ENCODE results near the gene FAM168A. TPM values are rescaled to one million over a fixed set of nuclear protein-coding genes. Genes with fewer than 3 reads are reported as not detected.

FAM168A gene
- total RNA-seq, 2 donors from 2014 or later: 15.2 to 17.2 TPM

DNA sequence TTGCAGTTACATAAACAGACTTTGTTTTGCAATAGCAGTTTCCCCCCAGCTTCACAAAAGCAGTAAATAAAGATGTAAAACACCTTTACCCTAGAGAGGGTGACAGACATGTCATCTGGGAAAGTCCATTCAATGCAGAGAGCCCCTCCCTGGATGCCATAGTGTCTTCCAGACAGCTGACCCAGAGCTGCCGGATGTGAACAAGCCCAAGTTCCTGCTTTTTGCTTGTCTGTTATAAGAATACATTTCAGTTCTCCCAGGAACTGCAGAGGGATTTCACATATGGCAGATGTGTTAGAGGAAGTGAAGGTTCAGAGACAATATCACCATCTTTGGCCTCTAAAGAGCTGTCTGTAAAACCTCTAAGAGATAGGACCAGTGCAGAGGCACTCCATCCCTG, 172.8 kb downstream of the FAM168A start:
- Mint-ChIP-seq H3K9me3 (no peaks in the 10 kb centered on the region), H3K27me3 (no peaks in the 10 kb centered on the region), H3K27ac (no peak overlapping the region), H3K4me3 (no peak overlapping the region), H3K36me3 (no peaks in the 10 kb centered on the region), H3K4me1 (ENCODE audit: low read depth in 2 of 2) (peaks cover 0 to 6% of the 10 kb centered on the region in 2 donors)
- DNase-seq (ENCODE audit: low spot score) (no peak), ATAC-seq (no peak)

DNA sequence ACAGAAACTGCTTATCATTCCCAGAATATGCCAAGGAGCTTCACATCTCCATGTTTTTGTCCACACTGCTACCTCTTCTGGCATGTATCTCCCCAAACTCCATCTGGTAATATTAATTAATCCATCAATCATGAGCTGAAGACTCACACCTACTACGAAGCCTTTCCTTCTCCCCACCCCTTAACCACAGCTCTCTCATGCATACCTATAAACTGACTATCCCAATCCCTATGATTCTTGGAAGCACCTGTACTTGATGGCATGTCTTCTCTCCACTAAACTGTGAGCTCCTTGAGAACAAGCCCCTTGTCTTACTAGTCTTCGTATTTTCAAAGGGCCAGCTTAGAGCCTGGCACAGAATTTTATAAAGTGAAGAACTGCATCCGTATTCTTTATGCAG, 174.4 kb downstream of the FAM168A start:
- DNase-seq (ENCODE audit: low spot score) (no peak), ATAC-seq (no peak)
- H3K4me1 Mint-ChIP-seq (ENCODE audit: low read depth in 2 of 2): peaks cover 0 to 3% of the 10 kb centered on the region in 2 donors
- H3K27me3 Mint-ChIP-seq: no peaks in the 10 kb centered on the region
- no peak overlapping the region for H3K4me3 Mint-ChIP-seq
- no peaks in the 10 kb centered on the region for H3K9me3 Mint-ChIP-seq
- H3K27ac Mint-ChIP-seq: no peak overlapping the region
- H3K36me3 Mint-ChIP-seq: no peaks in the 10 kb centered on the region

DNA sequence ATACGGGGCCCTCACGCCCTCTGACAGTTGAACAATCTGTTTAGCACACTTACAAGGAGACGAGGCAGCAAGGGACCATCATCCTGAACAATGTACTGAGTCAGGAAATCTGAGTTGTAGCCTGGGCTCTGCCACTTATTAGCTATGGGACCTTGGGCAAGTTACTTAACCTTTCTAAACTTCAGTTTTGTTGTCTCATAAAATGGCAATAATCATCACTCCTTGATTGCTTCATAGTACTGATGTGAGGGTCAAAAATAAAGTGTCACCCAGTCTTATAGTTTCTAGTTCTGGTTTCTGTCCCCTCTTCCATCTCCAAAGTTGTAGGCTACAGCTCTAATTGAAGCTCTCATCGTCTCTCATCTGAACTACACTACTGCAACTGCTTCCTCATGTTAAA, 175.0 kb downstream of the FAM168A start:
- ATAC-seq: no peak
- peaks cover 0 to 3% of the 10 kb centered on the region in 2 donors for H3K4me1 Mint-ChIP-seq (ENCODE audit: low read depth in 2 of 2)
- no peaks in the 10 kb centered on the region for H3K27me3 Mint-ChIP-seq
- H3K4me3 Mint-ChIP-seq: no peak overlapping the region
- DNase-seq (ENCODE audit: low spot score): no peak
- no peaks in the 10 kb centered on the region for H3K9me3 Mint-ChIP-seq
- H3K36me3 Mint-ChIP-seq: no peaks in the 10 kb centered on the region
- no peak overlapping the region for H3K27ac Mint-ChIP-seq

DNA sequence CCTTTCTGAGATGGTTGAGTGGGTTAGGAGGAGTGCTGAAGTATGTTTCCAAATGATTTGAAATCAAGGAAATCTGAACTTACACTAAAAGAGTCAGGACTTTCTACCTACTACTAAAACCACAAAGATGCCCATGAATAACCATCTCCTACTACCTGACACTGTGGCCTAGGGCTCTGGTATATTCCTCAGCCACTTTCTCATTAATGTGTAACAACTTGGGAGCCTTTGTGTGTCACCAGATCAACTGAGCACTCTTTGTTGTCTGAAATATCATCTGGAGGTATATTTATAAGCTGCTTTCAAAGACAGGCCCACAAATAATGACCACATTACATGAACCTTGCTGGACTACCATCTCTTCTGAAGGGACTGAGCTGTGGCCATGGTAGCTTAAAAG, 177.8 kb downstream of the FAM168A start:
- Mint-ChIP-seq H3K9me3 (no peaks in the 10 kb centered on the region), H3K4me3 (no peak overlapping the region), H3K4me1 (ENCODE audit: low read depth in 2 of 2) (peaks cover 11 to 12% of the 10 kb centered on the region in 2 donors), H3K27ac (no peak overlapping the region), H3K27me3 (no peaks in the 10 kb centered on the region), H3K36me3 (no peaks in the 10 kb centered on the region)
- ATAC-seq: no peak
- DNase-seq (ENCODE audit: low spot score): no peak

DNA sequence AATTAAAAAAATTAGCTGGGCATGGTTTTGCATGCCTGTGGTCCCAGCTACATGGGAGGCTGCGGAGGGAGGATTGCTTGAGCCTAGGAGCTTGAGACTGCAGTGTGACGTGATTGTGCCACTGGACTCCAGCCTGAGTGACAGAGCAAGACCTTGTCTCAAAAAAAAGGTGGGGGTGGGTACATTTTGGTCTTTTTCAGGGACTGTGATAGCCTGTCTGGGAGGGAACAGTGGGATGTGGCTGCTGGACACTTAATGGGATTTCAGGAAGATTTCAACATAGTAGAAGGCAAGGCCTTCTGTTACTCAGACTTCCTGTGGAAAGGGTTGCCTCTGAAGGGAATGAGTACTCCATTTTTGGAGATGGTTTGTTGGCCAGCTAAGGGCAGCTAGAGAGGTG, 181.1 kb downstream of the FAM168A start:
- H3K27me3 Mint-ChIP-seq: no peaks in the 10 kb centered on the region
- H3K27ac Mint-ChIP-seq: no peak overlapping the region
- ATAC-seq: no peak

DNA sequence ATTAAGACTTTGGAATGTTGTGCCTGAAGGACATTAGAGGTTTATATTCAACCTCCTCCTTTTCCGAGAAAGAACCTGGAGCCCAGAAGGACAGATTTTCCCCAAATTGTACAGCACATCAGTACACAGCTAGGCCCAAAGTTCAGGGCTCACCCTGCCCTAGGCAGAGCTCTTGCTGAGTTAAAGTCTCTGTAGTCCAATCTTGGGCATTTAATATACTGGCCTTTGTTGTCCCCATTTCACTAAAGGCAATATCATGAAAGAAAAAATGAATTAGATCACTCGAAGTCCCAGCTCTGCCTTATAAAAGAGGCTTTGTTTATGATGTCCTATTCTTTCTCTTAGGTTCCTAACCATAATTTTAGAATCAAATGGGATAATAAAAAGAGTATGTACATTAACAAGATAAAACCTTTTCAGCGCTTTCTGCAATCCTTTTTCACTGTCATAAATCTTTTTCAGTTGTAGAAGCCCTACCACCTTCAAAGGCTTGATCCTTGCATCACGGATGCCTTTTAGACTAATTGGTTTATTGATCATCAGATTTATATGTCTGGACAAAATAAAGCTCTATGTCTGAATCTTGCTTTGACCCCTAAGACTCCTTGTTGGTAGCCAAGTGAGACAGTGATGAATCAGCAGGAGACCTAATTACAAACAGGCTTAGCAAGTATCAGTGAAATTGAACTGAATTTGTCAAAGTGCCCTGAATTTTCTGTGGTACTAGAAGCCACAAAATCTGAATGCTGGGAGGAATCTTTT, 181.9 kb downstream of the FAM168A start:
- Mint-ChIP-seq H3K4me3 (no peak overlapping the region), H3K36me3 (no peaks in the 10 kb centered on the region), H3K27me3 (no peaks in the 10 kb centered on the region), H3K4me1 (ENCODE audit: low read depth in 2 of 2) (peaks cover 16 to 17% of the 10 kb centered on the region in 2 donors), H3K9me3 (no peaks in the 10 kb centered on the region), H3K27ac (no peak overlapping the region)
- ATAC-seq (no peak), DNase-seq (ENCODE audit: low spot score) (no peak)

More for the DNA sequence above, 181.1 kb downstream of the FAM168A start:
- H3K4me3 Mint-ChIP-seq: no peak overlapping the region
- H3K36me3 Mint-ChIP-seq: no peaks in the 10 kb centered on the region
- DNase-seq (ENCODE audit: low spot score): no peak
- no peaks in the 10 kb centered on the region for H3K9me3 Mint-ChIP-seq
- H3K4me1 Mint-ChIP-seq (ENCODE audit: low read depth in 2 of 2): peaks cover 16 to 17% of the 10 kb centered on the region in 2 donors

DNA sequence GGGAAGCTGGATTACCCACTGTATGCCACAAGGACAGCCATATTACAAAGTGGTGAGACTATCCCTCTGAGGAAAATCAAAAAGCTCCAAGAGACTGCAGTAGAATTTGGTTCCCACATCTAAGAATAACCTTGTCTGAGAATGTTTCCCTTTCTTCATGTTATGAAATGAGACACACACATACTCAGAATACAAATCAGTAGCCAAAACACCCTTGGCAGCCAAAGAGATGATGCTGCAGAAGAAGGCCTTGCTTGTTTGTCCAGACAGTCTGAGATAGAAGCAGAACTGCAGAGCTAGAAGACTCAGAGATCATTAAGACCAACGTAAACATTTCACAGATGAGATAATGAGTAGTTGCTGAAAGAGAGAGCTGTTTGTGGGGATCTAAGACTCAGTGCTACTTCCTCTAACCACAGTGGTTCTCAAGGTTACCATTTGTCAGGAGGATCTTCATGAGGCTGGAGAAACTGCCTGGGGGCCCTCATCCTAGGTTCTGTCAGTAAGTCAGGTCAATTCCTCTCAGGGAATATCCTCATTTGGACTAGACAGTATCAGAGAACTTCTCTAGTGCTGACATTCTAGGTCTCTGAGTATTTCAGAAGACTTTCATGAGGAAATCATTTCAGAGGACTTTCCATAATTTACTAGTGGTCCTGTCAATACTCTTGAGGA, 182.8 kb downstream of the FAM168A start:
- H3K4me3 Mint-ChIP-seq: no peak overlapping the region
- peaks cover 16 to 17% of the 10 kb centered on the region in 2 donors for H3K4me1 Mint-ChIP-seq (ENCODE audit: low read depth in 2 of 2)
- no peak overlapping the region for H3K27ac Mint-ChIP-seq
- H3K27me3 Mint-ChIP-seq: no peaks in the 10 kb centered on the region
- DNase-seq (ENCODE audit: low spot score) (no peak), ATAC-seq (peak; percentile 65 to 74)
- no peaks in the 10 kb centered on the region for H3K9me3 Mint-ChIP-seq
- no peaks in the 10 kb centered on the region for H3K36me3 Mint-ChIP-seq

DNA sequence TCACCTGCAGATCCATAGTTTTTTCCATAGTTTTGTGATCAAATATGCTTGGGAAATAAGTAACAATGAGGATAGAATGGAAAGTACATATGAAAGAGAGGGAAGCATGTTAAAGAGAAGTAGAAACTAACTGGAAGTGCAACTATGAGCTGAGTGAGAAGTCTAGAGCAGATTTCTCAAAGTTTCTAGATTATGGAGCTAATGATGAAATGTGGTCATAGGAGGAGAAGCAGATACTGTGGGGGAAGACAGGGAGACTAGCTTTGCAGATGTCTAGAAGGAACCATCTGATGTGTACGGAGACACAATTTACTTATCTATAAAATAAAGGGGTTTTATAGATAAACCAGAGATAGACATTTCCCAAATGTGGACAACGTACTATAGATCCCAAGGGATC, 184.7 kb downstream of the FAM168A start:
- Mint-ChIP-seq H3K9me3 (no peaks in the 10 kb centered on the region), H3K36me3 (peaks cover 6% of the 10 kb centered on the region), H3K27me3 (no peaks in the 10 kb centered on the region), H3K4me3 (no peak overlapping the region), H3K4me1 (ENCODE audit: low read depth in 2 of 2) (peaks cover 16 to 21% of the 10 kb centered on the region in 2 donors), H3K27ac (no peak overlapping the region)
- DNase-seq (ENCODE audit: low spot score): no peak
- no peak for ATAC-seq

DNA sequence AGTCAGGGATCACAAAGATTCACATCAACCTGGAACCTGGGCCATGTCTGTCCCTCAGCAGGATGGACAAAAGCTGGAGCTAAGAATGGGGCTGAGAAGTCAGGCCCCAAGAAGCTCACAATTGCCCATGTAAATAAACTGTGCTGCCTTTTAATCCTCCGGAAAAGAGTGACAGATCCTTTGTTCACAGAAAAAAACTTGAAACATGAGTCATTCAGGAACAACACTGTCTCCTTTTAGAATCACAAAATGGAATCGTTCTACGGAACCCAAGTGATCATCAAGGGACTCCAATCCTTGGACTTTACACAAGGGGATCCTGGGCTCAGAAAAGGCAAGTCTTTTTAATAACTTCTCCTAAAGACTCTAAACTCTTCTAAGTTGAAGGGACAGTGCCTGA, 185.6 kb downstream of the FAM168A start:
- Mint-ChIP-seq H3K27ac (no peak overlapping the region), H3K9me3 (no peaks in the 10 kb centered on the region), H3K4me3 (no peak overlapping the region), H3K27me3 (no peaks in the 10 kb centered on the region), H3K4me1 (ENCODE audit: low read depth in 2 of 2) (peaks cover 16 to 21% of the 10 kb centered on the region in 2 donors), H3K36me3 (peaks cover 6% of the 10 kb centered on the region)
- DNase-seq (ENCODE audit: low spot score) (no peak), ATAC-seq (no peak)

DNA sequence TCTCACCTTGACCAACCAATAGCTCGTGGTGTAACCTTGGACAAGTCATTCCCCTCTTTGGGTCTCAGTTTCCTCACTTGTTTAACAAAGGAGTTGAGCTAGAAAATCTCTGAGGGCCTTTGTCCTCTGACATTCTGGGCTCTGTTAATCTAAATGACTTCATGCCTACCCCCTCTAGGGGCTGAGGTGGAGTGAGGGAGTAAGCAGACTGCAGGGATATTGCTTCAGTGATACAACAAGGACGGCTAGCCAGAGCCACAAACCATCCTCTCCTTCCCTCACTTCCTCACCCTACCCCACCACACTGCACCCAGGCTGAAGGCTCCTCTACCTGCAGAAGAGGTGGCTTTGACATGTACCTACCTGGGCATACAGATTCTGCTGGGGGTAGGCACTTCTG, 186.9 kb downstream of the FAM168A start:
- H3K27me3 Mint-ChIP-seq: no peaks in the 10 kb centered on the region
- peaks cover 10 to 17% of the 10 kb centered on the region in 2 donors for H3K4me1 Mint-ChIP-seq (ENCODE audit: low read depth in 2 of 2)
- H3K36me3 Mint-ChIP-seq: peaks cover 6% of the 10 kb centered on the region
- no peak overlapping the region for H3K27ac Mint-ChIP-seq
- no peaks in the 10 kb centered on the region for H3K9me3 Mint-ChIP-seq
- no peak for ATAC-seq
- no peak for DNase-seq (ENCODE audit: low spot score)
- H3K4me3 Mint-ChIP-seq: no peak overlapping the region

DNA sequence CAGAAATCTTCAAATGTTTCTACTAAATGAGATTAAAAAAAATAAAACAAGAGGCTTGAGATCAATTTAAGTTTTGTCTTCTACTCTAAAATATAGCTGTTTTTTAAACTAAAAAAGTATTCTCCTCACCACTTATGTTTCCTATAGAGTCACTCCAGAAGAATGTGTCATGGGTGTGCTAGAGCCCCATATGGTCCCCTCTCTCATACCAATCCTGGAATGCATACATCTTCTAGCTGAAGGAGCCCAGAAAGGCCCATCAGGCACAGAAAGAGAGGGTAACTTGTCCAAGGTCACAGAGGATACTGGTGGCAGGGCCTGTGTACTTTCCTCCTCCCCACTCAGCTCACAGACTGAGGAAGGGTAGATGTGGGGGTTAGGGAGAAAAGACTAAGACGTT, 187.3 kb downstream of the FAM168A start:
- ATAC-seq (no peak), DNase-seq (ENCODE audit: low spot score) (no peak)
- Mint-ChIP-seq H3K4me3 (no peak overlapping the region), H3K27ac (no peak overlapping the region), H3K9me3 (no peaks in the 10 kb centered on the region), H3K36me3 (peaks cover 6% of the 10 kb centered on the region), H3K27me3 (no peaks in the 10 kb centered on the region), H3K4me1 (ENCODE audit: low read depth in 2 of 2) (peaks cover 8 to 15% of the 10 kb centered on the region in 2 donors)

DNA sequence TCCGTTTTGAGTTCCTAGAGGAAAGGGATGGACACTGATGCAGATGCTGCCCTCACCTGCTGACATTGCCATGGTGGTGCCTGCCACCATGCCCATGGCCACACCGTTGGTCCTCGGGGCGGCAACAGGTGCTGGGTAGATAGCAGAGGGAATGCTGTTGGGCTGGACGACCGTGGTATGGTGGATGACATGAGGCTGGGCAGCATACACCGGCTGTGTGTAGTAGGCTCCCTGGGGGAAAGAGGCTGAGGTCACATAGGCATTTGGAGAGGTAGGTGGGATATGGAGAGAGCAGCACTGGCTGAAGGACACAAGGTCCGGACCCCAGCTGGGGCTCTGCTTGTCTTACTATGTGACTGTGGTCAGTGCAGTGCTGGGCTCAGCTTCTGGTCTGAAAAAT, 188.5 kb downstream of the FAM168A start:
- Mint-ChIP-seq H3K36me3 (peaks cover 6% of the 10 kb centered on the region), H3K4me3 (no peak overlapping the region), H3K4me1 (ENCODE audit: low read depth in 2 of 2) (peaks cover 0 to 9% of the 10 kb centered on the region in 2 donors), H3K9me3 (no peaks in the 10 kb centered on the region), H3K27me3 (no peaks in the 10 kb centered on the region), H3K27ac (no peak overlapping the region)
- ATAC-seq (no peak), DNase-seq (ENCODE audit: low spot score) (no peak)

DNA sequence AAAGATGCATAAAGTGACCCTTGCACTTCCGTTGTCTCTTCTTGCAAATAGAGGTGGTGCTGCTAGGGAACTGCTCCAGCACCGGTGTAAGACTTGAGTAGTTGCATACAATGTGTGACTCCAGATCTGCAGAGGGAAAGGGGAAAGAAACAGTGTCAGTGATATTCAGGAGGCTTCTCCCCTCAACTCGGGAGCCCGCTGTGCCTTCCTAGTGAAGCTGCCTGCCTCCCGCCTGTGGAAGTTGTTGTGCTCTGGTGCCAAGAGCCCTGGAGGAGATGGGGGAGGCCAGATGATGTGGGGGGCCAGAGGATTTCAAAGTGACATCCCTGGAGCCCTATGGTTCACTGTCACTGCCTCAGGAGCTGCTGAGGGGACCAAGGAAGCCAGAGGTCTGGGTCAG, 191.3 kb downstream of the FAM168A start:
- Mint-ChIP-seq H3K4me1 (ENCODE audit: low read depth in 2 of 2) (peaks cover 0 to 4% of the 10 kb centered on the region in 2 donors), H3K4me3 (no peak overlapping the region), H3K27me3 (no peaks in the 10 kb centered on the region), H3K36me3 (peaks cover 6% of the 10 kb centered on the region), H3K27ac (no peak overlapping the region), H3K9me3 (no peaks in the 10 kb centered on the region)
- DNase-seq (ENCODE audit: low spot score) (no peak), ATAC-seq (no peak)

DNA sequence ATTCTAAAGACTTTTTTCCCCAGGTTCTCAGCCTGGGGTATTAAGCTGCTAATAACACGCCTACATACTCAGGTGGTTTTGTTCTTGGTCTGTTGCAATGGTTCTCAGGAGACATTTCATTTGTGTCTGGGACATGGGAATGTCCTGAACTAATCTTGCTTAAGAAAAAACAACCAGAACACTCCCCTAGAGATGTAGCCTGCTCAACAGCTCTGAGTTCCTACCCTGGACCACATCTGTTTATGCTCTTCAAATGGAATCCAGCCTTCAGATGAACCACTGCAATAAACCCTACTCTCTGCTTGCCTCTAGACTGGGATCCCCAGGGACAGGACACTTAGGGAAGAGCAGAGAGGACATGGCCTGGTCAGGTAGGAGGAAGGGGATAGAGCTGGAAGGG, 191.8 kb downstream of the FAM168A start:
- Mint-ChIP-seq H3K36me3 (peaks cover 6% of the 10 kb centered on the region), H3K27ac (no peak overlapping the region)

More for the DNA sequence above, 191.8 kb downstream of the FAM168A start:
- no peak for ATAC-seq
- Mint-ChIP-seq H3K4me1 (ENCODE audit: low read depth in 2 of 2) (peaks cover 0 to 4% of the 10 kb centered on the region in 2 donors), H3K9me3 (no peaks in the 10 kb centered on the region), H3K27me3 (no peaks in the 10 kb centered on the region), H3K4me3 (no peak overlapping the region)
- no peak for DNase-seq (ENCODE audit: low spot score)

All from natural killer cell treated with Interleukin-12 subunit alpha and Interleukin-12 subunit beta and Interleukin-15 and Interleukin-18, amount 100 ng/mL, for 72 hours (primary cell).